ENCODE data around the gene TMEM214. TPM values are rescaled to one million over a fixed set of nuclear protein-coding genes. Genes with fewer than 3 reads are reported as not detected.

TMEM214 gene
- total RNA-seq, 2 donors from 2014 or later = 21.0 to 41.0 TPM

DNA sequence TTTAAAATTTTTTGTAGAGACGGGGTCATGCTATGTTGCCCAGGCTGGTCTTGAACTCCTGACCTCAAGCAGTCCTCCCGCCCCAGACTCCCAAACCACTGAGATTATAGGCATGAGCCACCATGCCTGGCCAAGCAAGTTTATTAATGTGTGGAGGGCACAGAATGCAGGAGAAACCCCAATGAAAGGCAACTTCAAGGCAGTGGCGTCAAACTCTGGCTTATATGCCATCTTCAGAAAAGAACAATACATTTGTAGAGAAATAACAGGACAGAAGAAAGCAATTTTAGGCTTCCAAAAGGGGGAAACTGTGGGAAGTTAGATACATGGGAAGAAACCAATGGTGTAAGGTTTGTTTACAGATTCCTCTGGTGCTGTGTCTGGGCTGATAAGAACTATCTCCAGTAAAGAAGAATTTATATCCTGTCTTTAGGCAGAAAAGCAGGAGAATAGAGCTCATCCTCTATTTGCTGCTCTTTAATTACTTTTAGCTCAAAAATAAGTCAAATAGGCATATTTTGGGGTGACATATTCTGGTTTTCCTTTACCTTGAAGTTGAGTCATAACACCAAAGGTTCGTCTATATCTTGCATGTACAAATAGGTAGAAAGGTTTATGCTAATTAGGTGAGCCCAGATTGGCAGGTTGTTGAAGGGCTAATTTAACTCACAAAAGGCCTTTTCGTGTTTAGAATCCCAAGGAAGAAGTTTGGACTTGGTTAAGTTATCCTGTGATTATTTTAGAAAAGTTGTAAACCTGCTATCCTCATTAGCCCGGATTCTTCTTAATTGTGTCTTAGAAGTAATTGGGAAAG lies 26.0 kb upstream of the TMEM214 start:
- DNase-seq (ENCODE audit: low spot score) = no peak
- no peak overlapping the region for H3K4me3 ChIP-seq
- H3K27ac ChIP-seq = no peak overlapping the region
- TF ChIP-seq, protein P1, sequence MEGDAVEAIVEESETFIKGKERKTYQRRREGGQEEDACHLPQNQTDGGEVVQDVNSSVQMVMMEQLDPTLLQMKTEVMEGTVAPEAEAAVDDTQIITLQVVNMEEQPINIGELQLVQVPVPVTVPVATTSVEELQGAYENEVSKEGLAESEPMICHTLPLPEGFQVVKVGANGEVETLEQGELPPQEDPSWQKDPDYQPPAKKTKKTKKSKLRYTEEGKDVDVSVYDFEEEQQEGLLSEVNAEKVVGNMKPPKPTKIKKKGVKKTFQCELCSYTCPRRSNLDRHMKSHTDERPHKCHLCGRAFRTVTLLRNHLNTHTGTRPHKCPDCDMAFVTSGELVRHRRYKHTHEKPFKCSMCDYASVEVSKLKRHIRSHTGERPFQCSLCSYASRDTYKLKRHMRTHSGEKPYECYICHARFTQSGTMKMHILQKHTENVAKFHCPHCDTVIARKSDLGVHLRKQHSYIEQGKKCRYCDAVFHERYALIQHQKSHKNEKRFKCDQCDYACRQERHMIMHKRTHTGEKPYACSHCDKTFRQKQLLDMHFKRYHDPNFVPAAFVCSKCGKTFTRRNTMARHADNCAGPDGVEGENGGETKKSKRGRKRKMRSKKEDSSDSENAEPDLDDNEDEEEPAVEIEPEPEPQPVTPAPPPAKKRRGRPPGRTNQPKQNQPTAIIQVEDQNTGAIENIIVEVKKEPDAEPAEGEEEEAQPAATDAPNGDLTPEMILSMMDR (IDR thresholded peaks at IDR 0.05) = no peak
- no peaks in the 10 kb centered on the region for H3K36me3 ChIP-seq
- H3K27me3 ChIP-seq = no peaks in the 10 kb centered on the region
- H3K4me1 ChIP-seq = peaks cover 0 to 16% of the 10 kb centered on the region in 2 donors
- no peaks in the 10 kb centered on the region for H3K9me3 ChIP-seq

DNA sequence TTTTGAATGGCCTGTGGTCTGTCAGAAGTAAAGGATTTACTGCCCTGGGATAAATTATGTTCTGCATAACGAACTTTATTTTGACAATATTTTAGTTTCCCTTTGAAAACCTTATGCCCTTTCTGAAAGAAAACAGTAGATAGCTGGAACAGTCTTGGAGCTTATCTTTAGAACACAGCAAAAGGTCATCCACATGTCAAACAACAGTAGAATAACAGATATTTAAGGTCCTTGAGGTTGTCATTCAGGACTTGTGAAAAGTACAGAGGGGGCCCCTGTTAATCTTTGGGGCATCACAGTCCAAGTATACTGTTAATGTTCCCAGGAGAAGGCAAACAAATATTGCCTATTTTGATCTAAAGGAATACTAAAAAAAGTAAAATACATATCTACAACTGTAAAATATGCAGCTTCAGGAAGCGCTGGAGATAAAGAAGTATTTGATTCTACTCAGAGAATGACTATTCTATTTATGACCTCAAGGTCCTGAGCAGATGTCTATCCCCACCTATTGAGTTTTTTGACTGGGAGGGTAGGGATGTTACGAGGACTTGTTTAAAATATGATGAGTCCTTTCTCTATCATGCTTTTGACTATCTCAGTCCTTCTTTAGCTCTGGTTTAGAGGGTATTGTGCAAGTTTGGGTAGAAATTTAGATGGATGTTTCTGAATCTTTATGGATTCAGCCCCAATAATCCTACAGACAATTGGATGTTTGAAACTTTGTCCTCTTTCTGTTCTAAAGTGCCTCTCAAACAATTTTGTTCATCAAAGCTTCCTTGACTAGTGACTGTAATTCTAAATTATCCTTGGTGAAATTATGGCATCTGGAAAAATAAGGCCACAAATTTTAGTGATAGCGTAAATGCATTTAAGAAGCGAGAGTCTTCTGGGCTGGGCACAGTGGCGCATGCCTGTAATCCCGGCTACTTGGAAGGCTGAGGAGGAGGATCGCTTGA lies 25.1 kb upstream of the TMEM214 start:
- DNase-seq (ENCODE audit: low spot score) = no peak
- H3K36me3 ChIP-seq = no peaks in the 10 kb centered on the region
- H3K9me3 ChIP-seq = no peaks in the 10 kb centered on the region
- peaks cover 0 to 16% of the 10 kb centered on the region in 2 donors for H3K4me1 ChIP-seq
- H3K27ac ChIP-seq = no peak overlapping the region
- H3K4me3 ChIP-seq = no peak overlapping the region
- no peaks in the 10 kb centered on the region for H3K27me3 ChIP-seq
- TF ChIP-seq, protein P1 (IDR thresholded peaks at IDR 0.05) = no peak

DNA sequence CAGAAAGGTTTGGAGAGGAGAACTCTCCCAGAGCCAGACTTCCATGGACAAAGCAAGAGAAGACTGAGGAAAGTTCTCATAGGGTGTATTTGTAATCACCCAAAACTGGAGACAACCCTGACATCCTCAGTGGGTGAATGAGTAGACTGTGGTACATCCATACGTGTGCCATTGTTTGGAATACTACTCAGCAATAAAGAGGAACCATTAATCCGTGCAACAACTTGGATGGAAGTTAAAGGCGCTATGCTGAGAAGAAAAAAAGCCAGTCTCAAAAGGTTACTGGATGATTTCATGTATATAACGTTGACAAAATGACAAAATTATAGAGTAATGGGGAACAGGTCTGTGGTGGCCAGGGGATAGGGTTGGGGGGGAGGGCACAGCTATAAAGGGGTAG lies 24.1 kb upstream of the TMEM214 start:
- Histone ChIP-seq H3K27me3 (no peaks in the 10 kb centered on the region), H3K4me1 (peaks cover 0 to 16% of the 10 kb centered on the region in 2 donors), H3K4me3 (no peak overlapping the region), H3K36me3 (no peaks in the 10 kb centered on the region), H3K9me3 (no peaks in the 10 kb centered on the region), H3K27ac (no peak overlapping the region)
- no peak for DNase-seq (ENCODE audit: low spot score)
- TF ChIP-seq, protein P1 (IDR thresholded peaks at IDR 0.05) = no peak

DNA sequence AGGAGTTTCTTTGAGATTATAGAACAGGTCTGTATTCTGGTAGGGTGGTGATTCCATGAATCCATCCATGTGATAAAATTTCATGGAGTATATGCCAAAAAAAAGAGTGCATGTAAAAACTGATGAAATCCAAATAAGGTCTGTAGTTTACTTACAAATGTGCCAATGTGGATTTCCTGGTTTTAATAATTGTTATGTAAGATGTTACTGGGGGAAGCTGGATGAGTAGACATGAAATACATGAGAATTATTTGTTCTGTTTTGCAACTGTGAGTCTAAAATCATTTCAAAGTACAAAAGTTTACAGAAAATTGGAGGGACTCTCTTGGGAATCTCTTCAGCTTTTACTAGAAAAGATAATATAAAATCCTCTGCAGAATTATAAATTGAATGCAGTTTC lies 23.7 kb upstream of the TMEM214 start:
- Histone ChIP-seq H3K27ac (no peak overlapping the region), H3K4me3 (no peak overlapping the region), H3K36me3 (no peaks in the 10 kb centered on the region), H3K9me3 (no peaks in the 10 kb centered on the region), H3K4me1 (peaks cover 0 to 12% of the 10 kb centered on the region in 2 donors), H3K27me3 (no peaks in the 10 kb centered on the region)
- TF ChIP-seq, protein P1 (IDR thresholded peaks at IDR 0.05) = no peak
- no peak for DNase-seq (ENCODE audit: low spot score)

DNA sequence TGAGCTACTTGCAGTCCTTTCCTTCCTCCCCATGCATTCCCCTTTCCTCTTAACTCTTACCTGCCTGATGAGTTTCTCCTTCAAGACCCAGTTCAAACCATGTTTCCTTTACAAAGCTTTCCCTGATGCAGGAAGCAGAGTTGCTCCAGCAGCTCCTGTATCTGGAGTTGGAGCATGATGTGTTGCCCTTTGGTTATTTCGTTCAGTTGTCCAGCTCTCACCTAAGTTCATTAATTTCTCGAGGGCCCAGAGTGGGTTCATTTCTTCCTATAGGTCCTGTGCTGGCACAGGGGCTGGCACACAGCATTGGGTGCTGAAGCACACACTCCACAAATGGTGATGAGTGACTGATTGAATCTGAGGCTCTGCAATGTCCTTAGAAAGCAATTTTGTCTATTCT lies 23.0 kb upstream of the TMEM214 start:
- peaks cover 0 to 13% of the 10 kb centered on the region in 2 donors for H3K4me1 ChIP-seq
- TF ChIP-seq, protein P1 (IDR thresholded peaks at IDR 0.05) = no peak
- no peak overlapping the region for H3K4me3 ChIP-seq
- H3K36me3 ChIP-seq = no peaks in the 10 kb centered on the region
- H3K27me3 ChIP-seq = no peaks in the 10 kb centered on the region
- no peaks in the 10 kb centered on the region for H3K9me3 ChIP-seq
- no peak for DNase-seq (ENCODE audit: low spot score)
- no peak overlapping the region for H3K27ac ChIP-seq
